ENCODE measurements around the gene RNASE8. TPM values are rescaled to one million over a fixed set of nuclear protein-coding genes. Genes with fewer than 3 reads are reported as not detected.

The RNASE8 gene
- total and polyA plus RNA-seq, 2 of the 8 experiments (the other 6 are each of a cell fraction or from before 2014, with no cell fraction given), result not detected

DNA sequence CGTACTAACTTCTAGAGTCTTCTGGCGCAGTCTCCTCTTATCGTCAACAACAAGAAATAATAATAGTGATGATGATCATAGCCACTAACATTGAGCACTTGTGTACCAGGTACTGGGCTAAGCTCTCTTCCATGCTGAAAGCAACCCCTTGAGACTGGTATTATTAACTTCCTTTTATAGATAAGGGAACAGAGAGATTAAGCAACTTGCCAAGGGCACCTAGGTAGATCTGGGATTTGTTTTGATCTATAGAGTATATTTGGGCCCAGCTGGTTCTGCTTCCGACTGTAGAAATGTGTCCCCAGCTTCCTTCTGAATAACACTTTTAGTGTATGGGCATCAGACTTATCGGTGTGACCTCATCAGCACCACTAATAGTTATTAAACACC, 42.0 kb downstream of the RNASE8 start:
- Histone ChIP-seq H3K23me2 (ENCODE audit: low read depth, low read length) (peaks cover 13% of the 10 kb centered on the region), H3K9me3 (ENCODE audit: insufficient read depth in 2 of 2, low read depth in 1 of 2, low read length in 1 of 2) (no peaks in the 10 kb centered on the region), H2AK5ac (ENCODE audit: low read depth, low read length) (no peak overlapping the region), H3K4me3 (ENCODE audit: extremely low read depth in 1 of 4, insufficient read depth in 2 of 4, low read depth in 3 of 4, low read length in 4 of 4) (peak overlapping the region; percentile 68 to 78 (median 73); a peak in 4 of 8 replicates), H4K91ac (replicated peaks; ENCODE audit: insufficient read length, low read length) (no peak overlapping the region), H3K4me2 (ENCODE audit: insufficient read depth in 1 of 2, low read depth in 2 of 2, low read length in 2 of 2) (peak overlapping the region; percentile 75 to 88), H3K79me1 (ENCODE audit: low read depth, low read length) (no peaks in the 10 kb centered on the region; the same call in 1 of the 2 replicates), H2BK12ac (ENCODE audit: low read depth, low read length) (no peak overlapping the region; the same call in 1 of the 2 replicates), H2BK5ac (ENCODE audit: low read depth, low read length) (peak overlapping the region; percentile 69), H4K5ac (ENCODE audit: insufficient read length, low read depth, low read length) (no peak overlapping the region), H4K8ac (ENCODE audit: extremely low read depth, insufficient read depth, low read length) (no peak overlapping the region), H2BK120ac (replicated peaks; ENCODE audit: low read depth, low read length) (no peak overlapping the region), H3K27me3 (replicated peaks in 1 of 4; ENCODE audit: control insufficient read depth in 3 of 4, extremely low read depth in 1 of 4, insufficient read depth in 3 of 4, low read length in 3 of 4) (no peaks in the 10 kb centered on the region), H4K20me1 (replicated peaks in 1 of 2; ENCODE audit: control insufficient read depth in 1 of 2, insufficient read depth in 2 of 2, low read length in 2 of 2) (peaks cover 0 to 3% of the 10 kb centered on the region in 2 experiments), H3K23ac (ENCODE audit: insufficient read length) (no peak overlapping the region), H2BK20ac (ENCODE audit: low read length) (no peak overlapping the region; the same call in 1 of the 2 replicates), H3K79me2 (ENCODE audit: control insufficient read depth in 1 of 2, insufficient read depth in 2 of 2, low read length in 2 of 2) (peaks cover 4 to 59% of the 10 kb centered on the region in 2 experiments), H3K4ac (replicated peaks; ENCODE audit: insufficient read length, low read depth, low read length) (peak overlapping the region; percentile 60), H3K18ac (ENCODE audit: extremely low read depth, low read length) (no peak overlapping the region), H3K27ac (ENCODE audit: low read depth, low read length) (no peak overlapping the region), H3K9ac (replicated peaks in 1 of 4; ENCODE audit: extremely low read depth in 1 of 4, low read depth in 3 of 4, low read length in 3 of 4) (peak overlapping the region in 1 of 4 experiments; percentile 33; a peak in 2 of 7 replicates), H2AFZ (ENCODE audit: low read length) (no peak overlapping the region), H3K56ac (replicated peaks; ENCODE audit: insufficient read length, low read depth, low read length) (no peak overlapping the region), H3K4me1 (replicated peaks in 1 of 4; ENCODE audit: control insufficient read depth in 3 of 4, insufficient read depth in 4 of 4, low read length in 3 of 4) (peaks cover 7 to 30% (median 12%) of the 10 kb centered on the region in 4 experiments; a peak in 6 of 7 replicates), H3K36me3 (ENCODE audit: control insufficient read depth in 2 of 4, insufficient read depth in 4 of 4, low read length in 3 of 4) (no peaks in the 10 kb centered on the region), H2BK15ac (ENCODE audit: low read length) (no peak overlapping the region), H3K14ac (ENCODE audit: insufficient read length) (no peak overlapping the region)
- 69% methylated on average over 5 of the region's 5 CpGs; no CpG with 5 or more reads in 1 of the 2 experiments for WGBS, 2 experiments (ENCODE audit: extremely low coverage in 1 of 2, insufficient coverage in 1 of 2, insufficient read length in 1 of 2, insufficient replicate concordance in 2 of 2, low coverage in 1 of 2, low lambda C conversion rate in 2 of 2, missing lambda C conversion rate in 1 of 2)
- DNase-seq (ENCODE audit: low read depth in 1 of 2, low spot score in 2 of 2) (no peak), FAIRE-seq (no peak)
- ChIA-PET CTCF (ENCODE audit: partially characterized antibody) (interaction anchor here (0.6 to 9.2 kb wide), 8 partner anchors 8 to 86 kb away, joined by 3 to 148 read pairs (median 6); partner anchors contain the start of genes ARHGEF40 and RNASE13), POLR2A (ENCODE audit: partially characterized antibody) (interaction anchor here (0.6 to 7.2 kb wide), 4 partner anchors 11 to 126 kb away, joined by 4 to 65 read pairs (median 34); partner anchors contain the start of gene ARHGEF40)
